Naive thymus-derived CD4-positive, alpha-beta T cell (primary cell): ENCODE measurements around the gene VWF. TPM values are rescaled to one million over a fixed set of nuclear protein-coding genes. Genes with fewer than 3 reads are reported as not detected.
A peak's percentile ranks its signal among the peaks of the same experiment; 100 is the strongest.
"Not testable (repeated sequence)": the region's sequence is repeated elsewhere in the genome, so short reads cannot be mapped to it uniquely, and the experiment has no call there.

Experiments
- ATAC-seq: fragments of 150-1000 bp; cut with Tn5 transposase; 2 replicates; pipeline ENCODE4 v1.10.0; 2021; ENCODE audit warnings: mild to moderate bottlenecking, moderate library complexity
- CTCF ChIA-PET: fragments of 350-600 bp; sonication (Branson Sonifier 250); formaldehyde crosslinking; loops from one replicate; lab custom pipeline; 2021; ENCODE audit warnings: antibody characterized with exemption; lab: Charles Lee
- POLR2A ChIA-PET: fragments of 350-600 bp; sonication (Branson Sonifier 250); formaldehyde crosslinking; loops from one replicate; lab custom pipeline; 2021; ENCODE audit warnings: antibody characterized with exemption, inconsistent platforms; lab: Charles Lee
- DNase-seq, 9 donors: peaks; one replicate each; pipeline versions ENCODE4 v3.0.0 to v3.0.0-alpha.2; 2020 to 2022; ENCODE audit warnings: mixed read lengths in 1 of 9
- H3K27ac ChIP-seq: one replicate; pipeline ENCODE4 v1.7.0; 2013; ENCODE audit warnings: mild to moderate bottlenecking, low read depth, low read length, moderate library complexity
- H3K27me3 ChIP-seq, 2 donors: one replicate each; pipeline ENCODE4 v1.7.0; 2013; ENCODE audit warnings: low read length in 2 of 2, mild to moderate bottlenecking in 2 of 2, moderate library complexity in 2 of 2; ENCODE audit not compliant: control insufficient read depth in 2 of 2, insufficient read depth in 2 of 2
- H3K36me3 ChIP-seq, 3 experiments: 1 replicate in 2 of 3; 2 replicates in 1 of 3; pipeline ENCODE4 v1.7.0; 2013; ENCODE audit warnings: low read length in 3 of 3, mild to moderate bottlenecking in 3 of 3, moderate library complexity in 1 of 3; ENCODE audit not compliant: insufficient read depth in 3 of 3, control insufficient read depth in 2 of 3
- H3K4me1 ChIP-seq, 2 donors: one replicate each; pipeline ENCODE4 v1.7.0; 2013; ENCODE audit warnings: low read length in 2 of 2, mild to moderate bottlenecking in 2 of 2, moderate library complexity in 1 of 2; ENCODE audit not compliant: control insufficient read depth in 2 of 2, insufficient read depth in 2 of 2
- H3K4me3 ChIP-seq: 2 replicates; pipeline ENCODE4 v1.7.0; 2013; ENCODE audit warnings: mild to moderate bottlenecking, low read length
- H3K9me3 ChIP-seq, 3 experiments: 1 replicate in 2 of 3; 2 replicates in 1 of 3; pipeline ENCODE4 v1.7.0; 2013; ENCODE audit warnings: low read length in 3 of 3; ENCODE audit not compliant: control insufficient read depth in 2 of 3
- H3K27ac Mint-ChIP-seq, 9 donors: one replicate each; pipeline ENCODE4 v1.8.0; 2020 to 2022; ENCODE audit warnings: mixed read lengths in 9 of 9, mild to moderate bottlenecking in 8 of 9, moderate library complexity in 5 of 9, inconsistent platforms in 2 of 9
- H3K27me3 Mint-ChIP-seq, 5 donors: one replicate each; pipeline ENCODE4 v1.8.0; 2021 to 2022; ENCODE audit warnings: mixed read lengths in 5 of 5, mild to moderate bottlenecking in 1 of 5
- H3K36me3 Mint-ChIP-seq, 5 donors: one replicate each; pipeline ENCODE4 v1.8.0; 2020 to 2022; ENCODE audit warnings: mixed read lengths in 5 of 5, mild to moderate bottlenecking in 3 of 5, inconsistent platforms in 1 of 5
- H3K4me1 Mint-ChIP-seq, 7 donors: one replicate each; pipeline ENCODE4 v1.8.0; 2020 to 2022; ENCODE audit warnings: mixed read lengths in 7 of 7, mild to moderate bottlenecking in 3 of 7, inconsistent platforms in 1 of 7
- H3K4me3 Mint-ChIP-seq, 10 donors: one replicate each; pipeline ENCODE4 v1.8.0; 2020 to 2022; ENCODE audit warnings: mild to moderate bottlenecking in 10 of 10, mixed read lengths in 10 of 10, moderate library complexity in 6 of 10, inconsistent platforms in 2 of 10
- H3K9me3 Mint-ChIP-seq, 11 donors: one replicate each; pipeline ENCODE4 v1.8.0; 2020 to 2022; ENCODE audit warnings: mixed read lengths in 11 of 11, mild to moderate bottlenecking in 4 of 11, inconsistent platforms in 1 of 11, moderate library complexity in 1 of 11
- intact Hi-C, 2 donors: fragments of 100-400 bp; cut with micrococcal nuclease; formaldehyde crosslinking; loops; one replicate each; pipeline ENCODE4 v1.15.1; 2023
- polyA plus RNA-seq, 2 donors: library from polyadenylated mRNA; unstranded; fragments of 300-500 nt; fragmentation: Illumina TruSeq; gene quantifications; one replicate each; pipeline ENCODE4 v1.2.3, GENCODE V29; 2021
- total RNA-seq, 6 experiments: library from RNA in 5 of 6; stranded (reverse) in 5 of 6; gene quantifications; 1 replicate in 5 of 6; 2 replicates in 1 of 6; pipeline ENCODE4 v1.2.3 and lab custom pipeline; 2021 to 2026

Gene VWF
- total and polyA plus RNA-seq, 7 experiments from 2014 or later = 0.21 to 0.34 (median 0.32) TPM; not detected in 4

DNA sequence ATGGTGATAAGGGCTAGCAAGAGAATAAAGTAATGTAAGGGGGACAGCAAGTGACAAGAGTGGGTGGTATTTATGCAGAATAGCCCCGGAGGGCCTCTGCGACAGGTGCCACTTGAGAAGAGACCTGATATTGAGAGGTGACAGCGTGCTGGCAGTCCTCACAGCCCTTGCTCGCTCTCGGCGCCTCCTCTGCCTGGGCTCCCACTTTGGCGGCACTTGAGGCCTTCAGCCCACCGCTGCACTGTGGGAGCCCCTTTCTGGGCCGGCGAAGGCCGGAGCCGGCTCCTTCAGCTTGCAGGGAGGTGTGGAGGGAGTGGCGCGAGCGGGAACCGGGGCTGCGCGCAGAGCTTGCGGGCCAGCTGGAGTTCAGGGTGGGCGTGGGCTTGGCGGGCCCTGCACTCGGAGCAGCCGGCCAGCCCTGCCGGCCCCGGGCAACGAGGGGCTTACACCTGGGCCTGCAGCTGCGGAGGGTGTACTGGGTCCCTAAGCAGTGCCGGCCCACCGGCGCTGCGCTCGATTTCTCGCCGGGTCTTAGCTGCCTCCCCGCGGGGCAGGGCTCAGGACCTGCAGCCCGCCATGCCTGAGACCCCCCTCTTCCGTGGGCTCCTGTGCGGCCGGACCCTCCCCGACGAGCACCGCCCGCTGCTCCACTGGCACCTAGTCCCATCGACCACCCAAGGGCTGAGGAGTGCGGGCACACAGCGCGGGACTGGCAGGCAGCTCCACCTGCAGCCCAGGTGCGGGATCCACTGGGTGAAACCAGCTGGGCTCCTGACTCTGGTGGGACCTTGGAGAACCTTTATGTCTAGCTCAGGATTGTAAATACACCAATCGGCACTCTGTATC is 34.9 kb upstream of the VWF start:
- H3K4me1 Mint-ChIP-seq = peaks cover 0 to 27% (median 7%) of the 10 kb centered on the region in 7 donors
- DNase-seq, ATAC-seq, H3K36me3 ChIP-seq, H3K27me3 ChIP-seq, H3K9me3 Mint-ChIP-seq, H3K9me3 ChIP-seq, H3K4me3 ChIP-seq, CTCF ChIA-PET, H3K27me3 Mint-ChIP-seq, H3K4me3 Mint-ChIP-seq, H3K27ac ChIP-seq, H3K4me1 ChIP-seq, H3K36me3 Mint-ChIP-seq: not testable (repeated sequence)
- POLR2A ChIA-PET = interaction anchor here (0.6 kb wide), 1 partner anchor 15 kb away, joined by 3 read pairs; no protein-coding TSS in a partner anchor
- H3K27ac Mint-ChIP-seq = peak overlapping the region in 2 of 9 donors; percentile 63 to 65
- intact Hi-C loops = loop anchor here in 1 of 2 donors (10.0 kb wide), 1 partner anchor 85 kb away; no protein-coding TSS in a partner anchor

DNA sequence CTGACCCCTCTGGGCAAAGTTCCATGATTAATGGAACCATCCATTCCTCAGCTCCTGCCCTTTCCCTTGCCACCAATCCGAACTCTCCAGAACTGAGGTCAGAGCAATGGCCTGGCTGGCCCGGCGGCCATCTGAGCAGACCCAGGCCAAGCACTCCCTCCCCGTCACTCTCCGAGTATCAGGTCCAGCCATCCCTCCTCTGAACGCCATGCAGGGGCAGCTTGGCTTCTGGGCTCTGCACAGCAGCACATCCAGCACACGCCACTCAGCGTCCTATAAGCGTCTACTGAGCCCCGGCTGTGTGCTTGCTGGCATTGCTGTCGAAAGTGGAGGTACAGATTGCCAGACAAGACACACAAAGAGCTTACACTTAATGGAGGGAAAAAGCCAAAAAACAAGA is 34.3 kb upstream of the VWF start:
- Histone ChIP-seq H3K4me1 (no peaks in the 10 kb centered on the region), H3K27ac (no peak overlapping the region), H3K9me3 (no peaks in the 10 kb centered on the region), H3K27me3 (no peaks in the 10 kb centered on the region), H3K4me3 (no peak overlapping the region), H3K36me3 (no peaks in the 10 kb centered on the region)
- ChIA-PET POLR2A (interaction anchor here (0.6 kb wide), 1 partner anchor 16 kb away, joined by 3 read pairs; no protein-coding TSS in a partner anchor), CTCF (interaction anchor here (0.5 kb wide), 1 partner anchor 13 kb away, joined by 4 read pairs; no protein-coding TSS in a partner anchor)
- Mint-ChIP-seq H3K27ac (peak overlapping the region in 3 of 9 donors; percentile 64 to 74 (median 65)), H3K4me1 (peaks cover 0 to 27% (median 7%) of the 10 kb centered on the region in 7 donors), H3K9me3 (no peaks in the 10 kb centered on the region), H3K4me3 (no peak overlapping the region), H3K27me3 (peaks cover 0 to 7% (median 0%) of the 10 kb centered on the region in 5 donors), H3K36me3 (peaks cover 0 to 4% (median 0%) of the 10 kb centered on the region in 5 donors)
- DNase-seq (no peak), ATAC-seq (no peak)
- intact Hi-C loops = no loop called here

DNA sequence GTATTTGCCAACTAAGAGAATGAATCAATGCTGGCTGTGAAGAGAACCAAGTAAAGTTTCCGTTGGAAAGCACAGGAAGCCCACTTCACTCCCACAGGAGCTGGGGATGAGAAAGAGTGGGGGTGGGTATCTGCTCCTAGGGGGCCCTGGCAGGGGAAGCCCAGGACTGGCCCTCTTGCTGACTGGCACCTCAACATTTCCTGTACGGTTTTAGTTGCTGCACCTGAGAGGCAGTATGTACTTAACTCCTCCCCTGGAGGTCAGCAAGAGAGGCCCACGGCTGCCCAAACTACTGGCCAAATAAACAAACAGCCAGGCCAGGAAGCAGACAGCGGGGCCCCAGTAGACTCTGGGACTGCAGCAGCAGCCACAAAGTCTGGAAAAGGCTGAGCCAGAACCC is 33.8 kb upstream of the VWF start:
- H3K27me3 ChIP-seq = no peaks in the 10 kb centered on the region
- ATAC-seq (no peak), DNase-seq (no peak)
- no peaks in the 10 kb centered on the region for H3K9me3 ChIP-seq
- H3K27ac ChIP-seq = no peak overlapping the region
- H3K4me1 ChIP-seq = no peaks in the 10 kb centered on the region
- peaks cover 0 to 27% (median 7%) of the 10 kb centered on the region in 7 donors for H3K4me1 Mint-ChIP-seq
- intact Hi-C loops = no loop called here
- peaks cover 0 to 7% (median 0%) of the 10 kb centered on the region in 5 donors for H3K27me3 Mint-ChIP-seq
- no peak overlapping the region for H3K27ac Mint-ChIP-seq
- H3K4me3 ChIP-seq = no peak overlapping the region
- peaks cover 0 to 4% (median 0%) of the 10 kb centered on the region in 5 donors for H3K36me3 Mint-ChIP-seq
- no peaks in the 10 kb centered on the region for H3K9me3 Mint-ChIP-seq
- H3K4me3 Mint-ChIP-seq = no peak overlapping the region
- H3K36me3 ChIP-seq = no peaks in the 10 kb centered on the region
- CTCF ChIA-PET = interaction anchor here (0.5 kb wide), 1 partner anchor 13 kb away, joined by 4 read pairs; no protein-coding TSS in a partner anchor
- POLR2A ChIA-PET = interaction anchor here (0.7 kb wide), 1 partner anchor 14 kb away, joined by 3 read pairs; no protein-coding TSS in a partner anchor

DNA sequence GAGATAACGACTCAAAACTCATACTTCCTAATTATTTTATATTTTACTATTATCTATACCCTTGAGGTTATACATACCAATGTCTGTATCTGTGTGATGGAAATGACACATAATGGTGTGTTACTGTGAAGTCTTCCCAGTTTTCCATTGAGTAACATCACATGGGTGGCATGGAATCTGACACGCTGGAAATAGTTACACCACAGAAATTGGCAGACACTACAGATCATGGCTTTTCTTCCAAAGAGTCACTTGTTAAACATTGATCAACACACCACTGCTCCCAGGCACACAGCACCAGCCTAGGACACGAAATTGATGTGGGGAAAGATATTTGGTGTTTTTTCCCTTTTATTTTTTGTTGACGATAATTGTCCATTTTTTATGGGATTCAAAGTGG is 33.0 kb upstream of the VWF start:
- POLR2A ChIA-PET = interaction anchor here (0.7 kb wide), 1 partner anchor 13 kb away, joined by 3 read pairs; no protein-coding TSS in a partner anchor
- no peak overlapping the region for H3K4me3 Mint-ChIP-seq
- peak overlapping the region in 2 of 9 donors; percentile 5 to 31 for H3K27ac Mint-ChIP-seq
- Histone ChIP-seq H3K27me3 (no peaks in the 10 kb centered on the region), H3K27ac (no peak overlapping the region), H3K9me3 (no peaks in the 10 kb centered on the region), H3K36me3 (no peaks in the 10 kb centered on the region), H3K4me3 (no peak overlapping the region), H3K4me1 (no peaks in the 10 kb centered on the region)
- DNase-seq (no peak), ATAC-seq (no peak)
- intact Hi-C loops = no loop called here
- peaks cover 0 to 27% (median 7%) of the 10 kb centered on the region in 7 donors for H3K4me1 Mint-ChIP-seq
- H3K9me3 Mint-ChIP-seq = no peaks in the 10 kb centered on the region
- H3K36me3 Mint-ChIP-seq = peaks cover 0 to 4% (median 0%) of the 10 kb centered on the region in 5 donors
- CTCF ChIA-PET = no interaction called here
- peaks cover 0 to 7% (median 0%) of the 10 kb centered on the region in 5 donors for H3K27me3 Mint-ChIP-seq

DNA sequence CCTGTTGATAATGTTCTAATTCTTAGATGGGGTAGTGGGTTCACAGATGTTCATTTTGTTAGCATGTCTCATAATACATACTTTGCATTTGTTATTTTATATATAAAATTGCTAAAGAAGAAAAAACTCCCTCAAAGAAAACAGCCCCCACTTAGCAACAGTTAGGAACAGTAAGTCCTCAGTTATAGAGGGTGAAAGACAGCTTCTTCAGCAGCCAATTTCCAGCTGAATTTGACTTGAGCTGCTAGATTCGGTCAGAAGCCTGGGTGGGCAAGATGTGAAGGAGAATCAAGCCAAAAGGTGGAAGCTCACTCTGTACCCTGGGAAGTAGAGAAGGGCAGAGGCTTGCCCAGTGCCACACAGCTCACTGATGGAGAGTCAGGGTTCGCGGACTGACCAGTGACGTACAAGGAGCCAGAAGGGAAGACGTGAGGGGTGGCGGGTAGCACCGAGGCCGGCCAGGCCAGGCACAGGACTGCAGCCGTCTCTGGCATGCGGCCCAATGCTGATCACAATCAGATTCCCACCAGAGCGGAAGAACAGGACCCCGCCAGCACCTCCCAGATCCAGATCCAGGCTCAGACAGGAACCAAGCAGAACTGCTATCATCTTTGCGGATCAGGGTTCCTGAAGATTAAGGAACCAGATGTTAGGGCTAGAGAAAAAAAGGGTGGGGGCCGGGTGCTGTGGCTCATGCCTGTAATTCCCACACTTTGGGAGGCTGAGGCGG is 30.4 kb upstream of the VWF start:
- Mint-ChIP-seq H3K4me1 (peaks cover 0 to 14% (median 6%) of the 10 kb centered on the region in 7 donors), H3K27me3 (peaks cover 0 to 7% (median 0%) of the 10 kb centered on the region in 5 donors), H3K36me3 (peaks cover 0 to 4% (median 0%) of the 10 kb centered on the region in 5 donors), H3K9me3 (no peaks in the 10 kb centered on the region), H3K4me3 (no peak overlapping the region), H3K27ac (no peak overlapping the region)
- ChIA-PET POLR2A (interaction anchor here (0.6 kb wide), 1 partner anchor 26 kb away, joined by 3 read pairs; no protein-coding TSS in a partner anchor), CTCF (no interaction called here)
- intact Hi-C loops = no loop called here
- H3K36me3 ChIP-seq = no peaks in the 10 kb centered on the region
- no peak overlapping the region for H3K27ac ChIP-seq
- H3K4me1 ChIP-seq = no peaks in the 10 kb centered on the region
- no peaks in the 10 kb centered on the region for H3K27me3 ChIP-seq
- H3K9me3 ChIP-seq = no peaks in the 10 kb centered on the region
- H3K4me3 ChIP-seq = no peak overlapping the region
- DNase-seq (no peak), ATAC-seq (no peak)

DNA sequence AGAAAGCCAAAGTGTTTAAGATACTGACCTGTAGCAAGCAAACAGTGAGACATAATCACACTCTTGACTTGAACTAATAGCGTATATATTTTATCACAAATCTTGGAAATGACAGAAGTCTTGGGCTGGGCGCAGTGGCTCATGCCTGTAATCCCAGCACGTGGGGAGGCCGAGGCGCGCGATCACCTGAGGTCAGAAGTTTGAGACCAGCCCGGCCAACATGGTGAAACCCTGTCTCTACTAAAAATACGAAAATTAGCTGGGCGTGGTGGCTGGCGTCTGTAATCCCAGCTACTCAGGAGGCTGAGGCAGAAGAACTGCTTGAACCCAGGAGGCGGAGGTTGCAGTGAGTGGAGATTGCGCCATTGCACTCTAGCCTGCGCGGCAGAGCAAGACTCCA is 24.3 kb upstream of the VWF start:
- Mint-ChIP-seq H3K4me1 (peaks cover 8 to 32% (median 17%) of the 10 kb centered on the region in 7 donors), H3K27ac (peak overlapping the region in 5 of 9 donors; percentile 63 to 85 (median 66))
- H3K4me3 Mint-ChIP-seq, H3K27me3 Mint-ChIP-seq, H3K36me3 ChIP-seq, CTCF ChIA-PET, DNase-seq, H3K27ac ChIP-seq, ATAC-seq, H3K27me3 ChIP-seq, H3K9me3 Mint-ChIP-seq, H3K9me3 ChIP-seq, POLR2A ChIA-PET, H3K4me3 ChIP-seq, H3K36me3 Mint-ChIP-seq: not testable (repeated sequence)
- intact Hi-C loops = loop anchor here in 1 of 2 donors (1.0 kb wide), 1 partner anchor 8 kb away; no protein-coding TSS in a partner anchor
- peaks cover 0 to 24% of the 10 kb centered on the region in 2 donors for H3K4me1 ChIP-seq
